Adrenal gland (tissue), 5 donors: ENCODE results near the gene C9orf40.

ENCODE experiments used
- POLR2A ChIP-seq, 2 donors: fragments of 450-650 bp; IDR thresholded peaks; one replicate each; pipeline ENCODE4 v1.6.1; 2017; ENCODE audit warnings: antibody characterized with exemption in 2 of 2, mild to moderate bottlenecking in 2 of 2, moderate library complexity in 1 of 2
- TF ChIP-seq, protein P1 (sequence below), 6 experiments: fragments of 450-650 bp in 4 of 6; fragments of 200-600 bp in 2 of 6; sonication (generic) in 1 of 6; IDR thresholded peaks; 1 replicate in 5 of 6; 2 replicates in 1 of 6; pipeline versions ENCODE4 v1.5.1 to v1.8.0; 2016 to 2021; ENCODE audit warnings: antibody characterized with exemption in 6 of 6, mild to moderate bottlenecking in 2 of 6, moderate library complexity in 1 of 6
- donor health status: DM: no; HTN: no; CAD: no.

DNA sequence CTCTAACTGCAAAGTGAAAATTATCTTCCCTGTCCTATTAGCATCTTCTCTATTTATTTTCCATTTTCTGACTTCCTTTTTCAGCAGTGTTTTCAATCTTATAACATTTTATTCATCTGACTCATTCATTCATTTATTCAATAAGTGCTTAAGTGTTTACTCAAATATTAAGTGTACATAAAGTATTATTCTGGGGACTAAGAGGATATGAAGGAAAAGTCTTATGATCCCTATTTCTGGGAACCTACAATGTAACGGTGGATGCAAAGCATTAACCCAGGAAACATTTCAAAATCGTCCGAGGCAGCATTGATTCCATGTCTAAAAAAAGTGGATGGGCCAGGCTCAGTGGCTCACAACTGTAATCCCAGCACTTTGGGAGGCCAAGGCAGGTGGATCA lies 45.6 kb downstream of the C9orf40 start:
- TF ChIP-seq, protein P1, sequence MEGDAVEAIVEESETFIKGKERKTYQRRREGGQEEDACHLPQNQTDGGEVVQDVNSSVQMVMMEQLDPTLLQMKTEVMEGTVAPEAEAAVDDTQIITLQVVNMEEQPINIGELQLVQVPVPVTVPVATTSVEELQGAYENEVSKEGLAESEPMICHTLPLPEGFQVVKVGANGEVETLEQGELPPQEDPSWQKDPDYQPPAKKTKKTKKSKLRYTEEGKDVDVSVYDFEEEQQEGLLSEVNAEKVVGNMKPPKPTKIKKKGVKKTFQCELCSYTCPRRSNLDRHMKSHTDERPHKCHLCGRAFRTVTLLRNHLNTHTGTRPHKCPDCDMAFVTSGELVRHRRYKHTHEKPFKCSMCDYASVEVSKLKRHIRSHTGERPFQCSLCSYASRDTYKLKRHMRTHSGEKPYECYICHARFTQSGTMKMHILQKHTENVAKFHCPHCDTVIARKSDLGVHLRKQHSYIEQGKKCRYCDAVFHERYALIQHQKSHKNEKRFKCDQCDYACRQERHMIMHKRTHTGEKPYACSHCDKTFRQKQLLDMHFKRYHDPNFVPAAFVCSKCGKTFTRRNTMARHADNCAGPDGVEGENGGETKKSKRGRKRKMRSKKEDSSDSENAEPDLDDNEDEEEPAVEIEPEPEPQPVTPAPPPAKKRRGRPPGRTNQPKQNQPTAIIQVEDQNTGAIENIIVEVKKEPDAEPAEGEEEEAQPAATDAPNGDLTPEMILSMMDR (IDR thresholded peaks at IDR 0.05): no peak
- TF ChIP-seq POLR2A (IDR thresholded peaks at IDR 0.05): no peak
